Stimulated activated CD8-positive, alpha-beta memory T cell treated with anti-CD3 and anti-CD28 coated beads, Interleukin-7, amount 100 ng/mL, for 4 hours (primary cell): ENCODE measurements around the gene SSR3.

ENCODE experiments used
- DNase-seq, 2 donors: peaks; one replicate each; pipeline ENCODE4 v3.0.0-alpha.2; 2020; ENCODE audit warnings: low read depth in 2 of 2

SSR3 gene

GRCh38 chr3:156536524-156537316 lies 18.2 kb downstream of the SSR3 start:
- no peak for DNase-seq

GRCh38 chr3:156535798-156536197 lies 19.1 kb downstream of the SSR3 start:
- DNase-seq, result no peak

- DNase-seq, result no peak
Observed at GRCh38 chr3:156535162-156535627, 19.7 kb downstream of the SSR3 start.

GRCh38 chr3:156533205-156533604 lies 21.7 kb downstream of the SSR3 start:
- DNase-seq, result no peak

- no peak for DNase-seq
Observed at GRCh38 chr3:156532730-156533129, 22.2 kb downstream of the SSR3 start.

- no peak for DNase-seq
Observed at GRCh38 chr3:156530980-156531379, 23.9 kb downstream of the SSR3 start.

GRCh38 chr3:156527060-156527459 lies 27.9 kb downstream of the SSR3 start:
- DNase-seq, result no peak

GRCh38 chr3:156525808-156526207 lies 29.1 kb downstream of the SSR3 start:
- no peak for DNase-seq

GRCh38 chr3:156522673-156523072 lies 32.2 kb downstream of the SSR3 start:
- DNase-seq, result no peak

GRCh38 chr3:156519758-156520162 lies 35.2 kb downstream of the SSR3 start:
- DNase-seq, result no peak

GRCh38 chr3:156518726-156519125 lies 36.2 kb downstream of the SSR3 start:
- DNase-seq, result no peak

GRCh38 chr3:156516961-156517360 lies 38.0 kb downstream of the SSR3 start:
- no peak for DNase-seq

GRCh38 chr3:156516284-156516683 lies 38.6 kb downstream of the SSR3 start:
- DNase-seq, result no peak

- no peak for DNase-seq
Observed at GRCh38 chr3:156513619-156514018, 41.3 kb downstream of the SSR3 start.

GRCh38 chr3:156511987-156512677 lies 42.8 kb downstream of the SSR3 start:
- no peak for DNase-seq

- no peak for DNase-seq
Observed at GRCh38 chr3:156509189-156510174, 45.4 kb downstream of the SSR3 start.

GRCh38 chr3:156507285-156507684 lies 47.6 kb downstream of the SSR3 start:
- DNase-seq, result no peak

GRCh38 chr3:156498307-156498706 lies 56.6 kb downstream of the SSR3 start:
- no peak for DNase-seq

- DNase-seq, result no peak
Observed at GRCh38 chr3:156497326-156497725, 57.6 kb downstream of the SSR3 start.

GRCh38 chr3:156495816-156496215 lies 59.1 kb downstream of the SSR3 start:
- DNase-seq, result no peak

- no peak for DNase-seq
Observed at GRCh38 chr3:156493887-156494286, 61.0 kb downstream of the SSR3 start.

GRCh38 chr3:156492801-156493261 lies 62.1 kb downstream of the SSR3 start:
- no peak for DNase-seq
